Retinal pigment epithelial cell (primary cell): Measurements from ENCODE around the gene GPR143.
A peak's percentile ranks its signal among the peaks of the same experiment; 100 is the strongest.

Experiments
- DNase-seq: peaks from one replicate; pipeline ENCODE4 v3.0.0-alpha.2; 2010; ENCODE audit warnings: low read depth
- H3K4me3 ChIP-seq: 2 replicates; pipeline ENCODE4 v1.5.1; 2011; ENCODE audit warnings: mild to moderate bottlenecking, low read length, control low read depth, moderate library complexity
- TF ChIP-seq, protein P1 (sequence below): conservative IDR thresholded peaks from 2 replicates; pipeline ENCODE4 v1.5.1; 2011; ENCODE audit warnings: low read depth, low read length, control low read depth, inconsistent platforms

Gene GPR143

GRCh38 chrX:9785944-9786797 is 20.5 kb upstream of the GPR143 start, which contains the start of gene SHROOM2:
TSS of gene SHROOM2 (plus strand) at chrX:9786429. CDS start at chrX:9786546, 117 bp downstream.
- no peak for DNase-seq
- H3K4me3 ChIP-seq: peak within 1 kb of the TSS; percentile 53
- TF ChIP-seq, protein P1, sequence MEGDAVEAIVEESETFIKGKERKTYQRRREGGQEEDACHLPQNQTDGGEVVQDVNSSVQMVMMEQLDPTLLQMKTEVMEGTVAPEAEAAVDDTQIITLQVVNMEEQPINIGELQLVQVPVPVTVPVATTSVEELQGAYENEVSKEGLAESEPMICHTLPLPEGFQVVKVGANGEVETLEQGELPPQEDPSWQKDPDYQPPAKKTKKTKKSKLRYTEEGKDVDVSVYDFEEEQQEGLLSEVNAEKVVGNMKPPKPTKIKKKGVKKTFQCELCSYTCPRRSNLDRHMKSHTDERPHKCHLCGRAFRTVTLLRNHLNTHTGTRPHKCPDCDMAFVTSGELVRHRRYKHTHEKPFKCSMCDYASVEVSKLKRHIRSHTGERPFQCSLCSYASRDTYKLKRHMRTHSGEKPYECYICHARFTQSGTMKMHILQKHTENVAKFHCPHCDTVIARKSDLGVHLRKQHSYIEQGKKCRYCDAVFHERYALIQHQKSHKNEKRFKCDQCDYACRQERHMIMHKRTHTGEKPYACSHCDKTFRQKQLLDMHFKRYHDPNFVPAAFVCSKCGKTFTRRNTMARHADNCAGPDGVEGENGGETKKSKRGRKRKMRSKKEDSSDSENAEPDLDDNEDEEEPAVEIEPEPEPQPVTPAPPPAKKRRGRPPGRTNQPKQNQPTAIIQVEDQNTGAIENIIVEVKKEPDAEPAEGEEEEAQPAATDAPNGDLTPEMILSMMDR: no peak

DNA sequence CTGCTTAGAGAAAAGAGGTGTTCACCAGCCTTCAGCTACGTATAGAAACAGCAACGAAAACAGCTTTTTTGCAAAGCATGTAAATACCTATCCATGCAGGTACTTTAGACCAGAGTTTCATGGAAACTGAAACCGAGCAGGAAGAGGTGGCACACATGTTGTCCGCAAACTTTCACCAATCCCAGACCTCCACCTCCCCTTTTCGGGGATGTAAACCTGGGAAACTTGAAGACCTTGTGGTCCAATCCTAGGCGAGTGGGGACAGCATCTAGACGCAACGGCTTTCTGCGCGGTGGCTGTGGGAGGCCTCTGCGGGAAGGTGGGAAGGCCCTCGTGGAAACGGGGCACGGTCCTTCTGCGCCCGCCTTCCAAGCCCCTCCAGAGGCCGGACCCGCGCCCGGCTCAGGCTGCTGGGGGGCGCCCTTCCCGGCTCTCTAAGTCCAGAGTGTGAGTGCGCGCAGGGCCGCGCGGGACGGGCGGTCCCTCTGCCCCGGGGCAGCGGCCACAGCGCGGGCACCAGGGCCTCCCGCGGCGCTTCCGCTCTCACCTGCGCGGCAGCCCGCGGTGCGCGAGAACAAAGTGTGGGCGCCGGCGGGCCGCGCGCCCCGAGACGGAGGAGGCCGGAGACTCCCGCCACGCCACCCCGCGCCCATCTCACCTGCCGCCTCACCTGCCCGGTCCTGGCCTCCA is 19.8 kb upstream of the GPR143 start:
- TF ChIP-seq, protein P1: no peak
- DNase-seq: no peak
- peak overlapping the region; percentile 26 for H3K4me3 ChIP-seq

GRCh38 chrX:9784332-9784731 is 18.7 kb upstream of the GPR143 start:
- DNase-seq: no peak
- TF ChIP-seq, protein P1: no peak
- H3K4me3 ChIP-seq: no peak overlapping the region

GRCh38 chrX:9781941-9782340 is 16.3 kb upstream of the GPR143 start:
- no peak for DNase-seq
- no peak overlapping the region for H3K4me3 ChIP-seq
- TF ChIP-seq, protein P1: no peak

GRCh38 chrX:9775930-9776329 is 10.3 kb upstream of the GPR143 start:
- no peak overlapping the region for H3K4me3 ChIP-seq
- TF ChIP-seq, protein P1: no peak
- no peak for DNase-seq

DNA sequence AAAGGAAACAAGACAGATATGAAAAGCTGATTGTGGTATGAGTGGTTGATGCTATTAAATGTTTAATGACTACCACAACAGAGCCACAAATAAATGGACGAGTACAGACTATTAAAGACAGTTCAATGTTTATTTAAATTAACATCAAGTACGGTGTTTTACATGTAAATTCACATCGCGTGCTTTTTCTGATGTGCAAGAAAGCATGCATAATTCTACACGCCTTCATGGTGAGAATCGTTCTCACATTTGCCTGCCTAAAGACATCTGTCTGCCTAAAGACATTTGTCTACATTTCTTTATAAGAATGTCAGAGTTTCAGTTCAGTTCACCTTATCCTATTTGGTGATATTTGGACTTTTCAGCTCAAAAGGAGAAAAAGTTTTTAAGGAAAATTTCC is 7.3 kb upstream of the GPR143 start:
- TF ChIP-seq, protein P1: no peak
- no peak for DNase-seq

More for the DNA sequence above, 7.3 kb upstream of the GPR143 start:
- H3K4me3 ChIP-seq: no peak overlapping the region
